ENCODE measurements around the gene TWIST1.

- TF ChIP-seq CTCF (IDR thresholded peaks at IDR 0.05; ENCODE audit: low read length) (no peak), EZH2 (IDR thresholded peaks at IDR 0.05; ENCODE audit: borderline replicate concordance, low read length) (no peak)
These were observed 3.4 kb downstream of the TWIST1 start for GRCh38 chr7:19113855-19114550.

All from OCI-LY1 (cell line).